ENCODE results near the gene BRINP2. TPM values are rescaled to one million over a fixed set of nuclear protein-coding genes. Genes with fewer than 3 reads are reported as not detected.

Gene BRINP2
- total and polyA plus RNA-seq, 4 donors, result 0.05 to 0.75 (median 0.36) TPM

GRCh38 chr1:177142010-177142409 lies 28.7 kb upstream of the BRINP2 start:
- no peak overlapping the region for H3K4me3 ChIP-seq (ENCODE audit: low read depth in 1 of 3, low read length in 3 of 3)
- H3K27ac ChIP-seq (ENCODE audit: low read depth in 1 of 2, low read length in 2 of 2), result no peak overlapping the region
- H3K4me1 ChIP-seq (ENCODE audit: control insufficient read depth in 4 of 4, insufficient read depth in 4 of 4, low read length in 3 of 4), result no peaks in the 10 kb centered on the region
- TF ChIP-seq TAF1 (conservative IDR thresholded peaks at IDR 0.05), result no peak
- TF ChIP-seq RXRA (IDR thresholded peaks at IDR 0.05), result no peak
- TF ChIP-seq FOXA2 (IDR thresholded peaks at IDR 0.05), result no peak
- no peak for TF ChIP-seq JUND (IDR thresholded peaks at IDR 0.05)
- no peak for TF ChIP-seq SP1 (IDR thresholded peaks at IDR 0.05)
- TF ChIP-seq RAD21 (IDR thresholded peaks at IDR 0.05), result no peak
- no peak for TF ChIP-seq HNF4G (IDR thresholded peaks at IDR 0.05)
- TF ChIP-seq, protein P1, sequence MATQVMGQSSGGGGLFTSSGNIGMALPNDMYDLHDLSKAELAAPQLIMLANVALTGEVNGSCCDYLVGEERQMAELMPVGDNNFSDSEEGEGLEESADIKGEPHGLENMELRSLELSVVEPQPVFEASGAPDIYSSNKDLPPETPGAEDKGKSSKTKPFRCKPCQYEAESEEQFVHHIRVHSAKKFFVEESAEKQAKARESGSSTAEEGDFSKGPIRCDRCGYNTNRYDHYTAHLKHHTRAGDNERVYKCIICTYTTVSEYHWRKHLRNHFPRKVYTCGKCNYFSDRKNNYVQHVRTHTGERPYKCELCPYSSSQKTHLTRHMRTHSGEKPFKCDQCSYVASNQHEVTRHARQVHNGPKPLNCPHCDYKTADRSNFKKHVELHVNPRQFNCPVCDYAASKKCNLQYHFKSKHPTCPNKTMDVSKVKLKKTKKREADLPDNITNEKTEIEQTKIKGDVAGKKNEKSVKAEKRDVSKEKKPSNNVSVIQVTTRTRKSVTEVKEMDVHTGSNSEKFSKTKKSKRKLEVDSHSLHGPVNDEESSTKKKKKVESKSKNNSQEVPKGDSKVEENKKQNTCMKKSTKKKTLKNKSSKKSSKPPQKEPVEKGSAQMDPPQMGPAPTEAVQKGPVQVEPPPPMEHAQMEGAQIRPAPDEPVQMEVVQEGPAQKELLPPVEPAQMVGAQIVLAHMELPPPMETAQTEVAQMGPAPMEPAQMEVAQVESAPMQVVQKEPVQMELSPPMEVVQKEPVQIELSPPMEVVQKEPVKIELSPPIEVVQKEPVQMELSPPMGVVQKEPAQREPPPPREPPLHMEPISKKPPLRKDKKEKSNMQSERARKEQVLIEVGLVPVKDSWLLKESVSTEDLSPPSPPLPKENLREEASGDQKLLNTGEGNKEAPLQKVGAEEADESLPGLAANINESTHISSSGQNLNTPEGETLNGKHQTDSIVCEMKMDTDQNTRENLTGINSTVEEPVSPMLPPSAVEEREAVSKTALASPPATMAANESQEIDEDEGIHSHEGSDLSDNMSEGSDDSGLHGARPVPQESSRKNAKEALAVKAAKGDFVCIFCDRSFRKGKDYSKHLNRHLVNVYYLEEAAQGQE (IDR thresholded peaks at IDR 0.05), result no peak
- no peak for TF ChIP-seq MAX (IDR thresholded peaks at IDR 0.05)
- TF ChIP-seq ATF3 (IDR thresholded peaks at IDR 0.05), result no peak
- TF ChIP-seq GABPA (IDR thresholded peaks at IDR 0.05 in 1 of 2, conservative IDR thresholded peaks at IDR 0.05 in 1 of 2), result no peak
- H3K9me3 ChIP-seq (ENCODE audit: control insufficient read depth in 4 of 4, low read length in 3 of 4), result no peaks in the 10 kb centered on the region
- 54% methylated on average over 1 of the region's 1 CpG for WGBS
- H3K9ac ChIP-seq (ENCODE audit: low read depth in 1 of 2, low read length in 2 of 2), result no peak overlapping the region
- no peak for DNase-seq (ENCODE audit: low spot score)
- H3K36me3 ChIP-seq (ENCODE audit: control insufficient read depth in 4 of 4, insufficient read depth in 3 of 4, low read depth in 1 of 4, low read length in 3 of 4), result no peaks in the 10 kb centered on the region
- peaks cover 0 to 8% (median 2%) of the 10 kb centered on the region in 4 donors for H3K27me3 ChIP-seq (ENCODE audit: control insufficient read depth in 4 of 4, insufficient read depth in 4 of 4, low read length in 3 of 4)

- H3K27me3 ChIP-seq (ENCODE audit: control insufficient read depth in 4 of 4, insufficient read depth in 4 of 4, low read length in 3 of 4), result peaks cover 0 to 8% (median 2%) of the 10 kb centered on the region in 4 donors
- no peak overlapping the region for H3K27ac ChIP-seq (ENCODE audit: low read depth in 1 of 2, low read length in 2 of 2)
- H3K9me3 ChIP-seq (ENCODE audit: control insufficient read depth in 4 of 4, low read length in 3 of 4), result no peaks in the 10 kb centered on the region
- no peak overlapping the region for H3K4me3 ChIP-seq (ENCODE audit: low read depth in 1 of 3, low read length in 3 of 3)
- H3K4me1 ChIP-seq (ENCODE audit: control insufficient read depth in 4 of 4, insufficient read depth in 4 of 4, low read length in 3 of 4), result no peaks in the 10 kb centered on the region
- no peak for TF ChIP-seq JUND (IDR thresholded peaks at IDR 0.05)
- TF ChIP-seq YY1 (IDR thresholded peaks at IDR 0.05), result no peak
- DNase-seq (ENCODE audit: low spot score), result no peak
- no peaks in the 10 kb centered on the region for H3K36me3 ChIP-seq (ENCODE audit: control insufficient read depth in 4 of 4, insufficient read depth in 3 of 4, low read depth in 1 of 4, low read length in 3 of 4)
- no peak overlapping the region for H3K9ac ChIP-seq (ENCODE audit: low read depth in 1 of 2, low read length in 2 of 2)
- WGBS, result 72% methylated on average over 4 of the region's 4 CpGs
Measured at GRCh38 chr1:177142791-177143271, 27.9 kb upstream of the BRINP2 start.

- no peaks in the 10 kb centered on the region for H3K4me1 ChIP-seq (ENCODE audit: control insufficient read depth in 4 of 4, insufficient read depth in 4 of 4, low read length in 3 of 4)
- H3K27me3 ChIP-seq (ENCODE audit: control insufficient read depth in 4 of 4, insufficient read depth in 4 of 4, low read length in 3 of 4), result peaks cover 0 to 8% (median 2%) of the 10 kb centered on the region in 4 donors
- no peaks in the 10 kb centered on the region for H3K36me3 ChIP-seq (ENCODE audit: control insufficient read depth in 4 of 4, insufficient read depth in 3 of 4, low read depth in 1 of 4, low read length in 3 of 4)
- no peak overlapping the region for H3K9ac ChIP-seq (ENCODE audit: low read depth in 1 of 2, low read length in 2 of 2)
- H3K9me3 ChIP-seq (ENCODE audit: control insufficient read depth in 4 of 4, low read length in 3 of 4), result no peaks in the 10 kb centered on the region
- TF ChIP-seq EGR1 (IDR thresholded peaks at IDR 0.05; ENCODE audit: low read depth in 2 of 2) (no peak), ATF3 (IDR thresholded peaks at IDR 0.05) (no peak), MAX (IDR thresholded peaks at IDR 0.05) (no peak), HNF4A (conservative IDR thresholded peaks at IDR 0.05) (no peak)
- no peak overlapping the region for H3K4me3 ChIP-seq (ENCODE audit: low read depth in 1 of 3, low read length in 3 of 3)
- 67% methylated on average over 3 of the region's 3 CpGs for WGBS
- no peak for DNase-seq (ENCODE audit: low spot score)
- no peak overlapping the region for H3K27ac ChIP-seq (ENCODE audit: low read depth in 1 of 2, low read length in 2 of 2)
Measured at GRCh38 chr1:177145106-177146070, 25.4 kb upstream of the BRINP2 start.
